GM21737 (cell line): Measurements from ENCODE around the gene DEPP1.
"Not testable (repeated sequence)": the region's sequence is repeated elsewhere in the genome, so short reads cannot be mapped to it uniquely, and the experiment has no call there.

Experiments used
- ATAC-seq: cut with Tn5 transposase; IDR thresholded peaks from one replicate; pipeline ENCODE4 v1.9.1; 2021; ENCODE audit warnings: mild to moderate bottlenecking, moderate library complexity; ENCODE audit not compliant: unreplicated experiment

DEPP1 gene

DNA sequence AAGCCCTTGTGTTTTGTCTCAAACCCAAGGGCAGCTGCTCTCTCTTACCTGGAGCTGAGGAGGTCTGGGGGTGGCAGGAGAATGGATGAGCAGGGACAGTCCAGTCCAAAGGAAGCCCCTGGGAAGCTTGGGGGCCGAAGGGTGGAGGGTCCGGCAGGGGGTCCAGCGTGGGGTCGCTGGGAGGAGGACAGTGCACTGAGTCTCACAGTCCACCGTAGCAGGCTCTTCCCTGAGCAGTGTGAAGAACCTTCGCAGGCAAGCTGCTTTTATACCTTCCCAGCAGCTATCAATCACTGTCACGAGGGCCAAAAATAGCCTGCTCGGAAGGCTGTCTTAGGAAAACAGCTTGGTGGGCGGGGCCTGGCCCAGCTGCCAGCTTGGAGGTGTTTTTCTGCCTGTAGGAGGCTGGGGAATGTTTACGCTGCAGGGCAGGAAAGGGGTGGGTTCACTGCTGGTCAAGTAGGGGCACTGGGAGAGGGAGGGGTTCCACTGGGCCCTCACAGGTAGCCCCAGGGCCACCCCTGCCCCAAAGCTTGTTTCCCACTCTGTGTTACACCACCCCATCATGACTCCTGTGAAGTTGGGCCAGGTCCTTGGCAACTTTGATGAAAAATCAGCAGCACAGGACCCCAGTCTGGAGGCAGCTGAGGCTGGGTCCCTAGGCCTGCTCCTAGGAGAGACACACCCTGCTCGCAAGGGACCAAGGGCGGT is at the start of gene DEPP1:
Gene DEPP1 (minus strand): TSS at position 240 of the 711 bp plus-strand sequence. CDS start 779 bp downstream, outside the sequence.
- no peak for ATAC-seq

- no peak for ATAC-seq
These were observed 44.8 kb upstream of the DEPP1 start for GRCh38 chr10:45023426-45023825.

DNA sequence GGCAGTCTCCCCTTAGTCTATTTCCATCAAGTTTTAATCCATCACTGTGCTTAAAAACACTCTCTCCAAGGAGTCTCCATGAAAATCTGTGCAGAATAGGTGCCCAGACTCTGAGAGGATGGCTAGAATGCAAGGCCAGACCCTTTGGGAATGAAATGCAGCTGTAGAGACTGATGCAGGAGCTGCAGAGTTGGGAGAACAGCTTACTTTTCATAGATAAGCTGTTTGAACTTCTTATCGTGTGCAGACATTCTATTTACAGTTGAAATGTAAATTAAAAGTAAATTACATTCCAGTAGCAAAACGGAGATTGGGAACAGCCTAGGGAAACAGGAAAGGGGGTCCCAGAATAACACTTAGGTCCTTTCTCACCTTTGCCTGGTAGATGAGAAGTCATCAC is 37.0 kb upstream of the DEPP1 start:
- ATAC-seq = no peak

- not testable (repeated sequence) for ATAC-seq
These were observed 35.9 kb upstream of the DEPP1 start for GRCh38 chr10:45014557-45014956.

- no peak for ATAC-seq
These were observed 30.0 kb upstream of the DEPP1 start for GRCh38 chr10:45008524-45009161.

DNA sequence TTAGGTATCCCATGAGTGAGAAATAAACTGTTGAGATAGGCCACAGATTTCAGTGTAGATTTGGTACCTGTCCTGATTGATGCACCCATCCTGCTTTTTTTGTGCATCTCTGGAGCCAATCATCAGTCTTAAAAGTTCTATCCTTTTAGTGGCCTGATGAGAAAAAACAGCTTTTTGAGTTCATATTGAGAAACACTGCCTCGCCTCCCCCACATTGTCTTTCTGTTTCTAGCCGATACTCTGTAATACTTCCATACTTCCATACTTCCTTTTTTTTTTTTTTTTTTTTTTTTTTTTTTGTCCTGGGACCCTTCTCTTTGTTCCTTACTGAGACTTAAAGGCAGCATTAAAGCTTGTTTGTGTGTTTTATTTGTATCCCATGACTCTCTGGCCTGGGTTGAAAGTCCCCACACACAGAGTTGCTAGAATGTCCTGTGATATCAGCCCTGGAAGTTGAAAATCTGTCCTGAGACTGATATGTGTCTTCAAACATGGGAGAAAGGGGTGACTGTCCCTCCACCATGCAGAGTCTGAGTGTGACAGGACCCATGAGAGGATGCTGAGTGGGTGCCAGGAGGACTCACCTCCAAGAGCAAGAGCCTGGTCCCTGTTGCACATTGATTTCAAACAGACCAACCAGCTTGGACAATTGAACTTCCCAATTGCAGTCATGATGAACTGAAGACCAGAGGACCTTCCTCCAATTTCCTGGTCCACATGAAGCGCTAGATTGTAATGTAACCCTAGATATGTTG is 27.8 kb upstream of the DEPP1 start:
- no peak for ATAC-seq

DNA sequence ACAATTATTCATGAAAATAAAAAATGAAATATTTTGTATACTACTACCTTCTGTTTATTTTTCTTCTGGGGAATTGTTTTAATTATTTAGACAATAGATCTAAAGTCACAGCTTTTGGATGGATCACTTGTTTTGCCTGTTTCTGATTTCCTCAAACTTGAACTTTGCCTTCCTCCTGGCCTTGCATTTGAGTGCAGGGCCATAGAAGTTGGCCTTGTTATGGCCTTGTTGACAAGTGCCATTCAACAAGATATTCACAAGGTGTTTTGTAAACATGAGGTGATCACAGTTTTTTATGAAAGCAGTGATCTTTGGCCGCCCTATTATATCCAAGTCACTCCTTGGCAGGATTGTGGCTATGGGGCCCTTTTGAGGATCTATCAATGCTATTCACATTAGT is 26.7 kb upstream of the DEPP1 start:
- ATAC-seq = no peak

GRCh38 chr10:45004661-45005060 is 26.1 kb upstream of the DEPP1 start:
- no peak for ATAC-seq

DNA sequence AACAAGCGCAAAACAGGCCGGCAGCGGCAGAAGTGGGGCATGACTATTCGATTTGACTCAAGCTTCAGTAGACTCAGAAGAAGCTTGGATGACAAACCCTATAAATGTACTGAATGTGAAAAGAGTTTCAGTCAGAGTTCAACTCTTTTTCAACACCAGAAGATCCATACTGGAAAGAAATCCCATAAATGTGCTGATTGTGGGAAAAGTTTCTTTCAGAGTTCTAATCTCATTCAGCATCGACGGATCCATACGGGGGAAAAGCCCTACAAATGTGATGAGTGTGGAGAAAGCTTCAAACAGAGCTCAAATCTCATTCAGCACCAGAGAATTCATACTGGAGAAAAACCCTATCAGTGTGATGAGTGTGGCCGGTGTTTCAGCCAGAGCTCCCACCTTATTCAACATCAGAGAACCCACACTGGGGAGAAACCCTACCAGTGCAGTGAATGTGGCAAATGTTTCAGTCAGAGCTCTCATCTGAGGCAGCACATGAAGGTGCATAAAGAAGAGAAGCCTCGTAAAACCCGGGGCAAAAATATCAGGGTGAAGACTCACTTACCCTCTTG is 24.9 kb upstream of the DEPP1 start:
- ATAC-seq = no peak

GRCh38 chr10:45001381-45002148 is 23.0 kb upstream of the DEPP1 start:
- peak; percentile 69 for ATAC-seq

DNA sequence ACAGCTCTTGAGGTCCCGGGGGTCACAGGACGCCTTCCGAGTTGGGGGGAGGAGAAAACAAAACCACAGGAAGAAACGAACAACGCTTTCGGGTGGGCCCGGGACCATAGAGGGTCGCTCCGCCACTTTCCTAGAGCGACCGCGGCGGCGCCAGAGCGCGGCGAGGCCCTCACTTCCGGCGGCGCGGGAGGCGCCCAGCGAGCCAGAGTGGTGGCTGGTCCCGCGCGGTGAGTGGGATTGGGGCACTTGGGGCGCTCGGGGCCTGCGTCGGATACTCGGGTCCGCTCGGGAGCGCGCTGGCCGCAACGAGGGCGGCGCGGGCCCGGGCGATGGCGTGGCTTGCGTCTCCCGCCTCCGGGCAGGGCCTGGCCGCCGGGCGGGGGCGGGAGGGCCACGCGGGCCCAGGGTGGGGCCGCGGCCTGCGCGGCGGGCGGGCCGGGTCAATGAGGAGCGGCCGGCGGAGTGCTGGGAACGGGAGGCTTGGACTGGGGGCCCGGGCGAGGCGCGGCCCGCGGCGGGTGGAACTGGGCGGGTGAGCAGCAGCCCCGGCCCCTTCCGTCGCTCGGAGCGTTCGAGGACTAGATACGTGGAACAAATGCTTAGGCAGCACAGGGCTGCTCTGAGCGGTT is 22.3 kb upstream of the DEPP1 start, which contains the start of gene ZNF22:
Gene ZNF22 (plus strand): TSS at position 172 of the 629 bp plus-strand sequence. CDS start 2,446 bp downstream, outside the sequence.
- ATAC-seq = peak; percentile 76

GRCh38 chr10:45000138-45000751 is 21.6 kb upstream of the DEPP1 start:
- no peak for ATAC-seq

DNA sequence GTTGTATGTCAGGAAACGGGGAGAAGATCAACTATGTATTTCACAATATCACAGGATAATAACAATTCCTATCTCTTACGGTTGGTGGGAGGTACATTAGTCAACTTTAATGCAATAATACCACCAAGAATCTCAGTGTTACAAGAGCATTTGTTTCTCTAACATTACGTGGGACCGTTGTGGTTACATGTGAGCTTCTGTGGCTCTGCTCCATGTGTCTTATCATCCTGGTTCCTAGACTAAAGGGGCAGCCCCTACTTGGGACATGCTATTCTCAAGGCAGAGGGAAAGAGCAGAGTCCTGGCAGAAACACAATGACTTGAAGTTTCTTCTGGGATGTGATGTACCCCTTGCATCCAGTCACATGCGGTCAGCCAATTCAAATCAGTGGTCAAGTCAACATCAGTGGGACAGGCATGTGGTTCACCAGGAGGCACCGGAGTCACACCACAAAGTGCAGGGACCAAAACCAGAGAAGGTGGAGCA is 19.6 kb upstream of the DEPP1 start:
- ATAC-seq = no peak

GRCh38 chr10:44997105-44997748 is 18.6 kb upstream of the DEPP1 start:
- no peak for ATAC-seq

GRCh38 chr10:44995914-44996669 is 17.5 kb upstream of the DEPP1 start:
- ATAC-seq = no peak

GRCh38 chr10:44995581-44995913 is 16.9 kb upstream of the DEPP1 start:
- ATAC-seq = no peak

- no peak for ATAC-seq
These were observed 16.3 kb upstream of the DEPP1 start for GRCh38 chr10:44994752-44995530.
